GM19023 (cell line): Measurements from ENCODE around the gene SHH.

Source experiments
- ATAC-seq: cut with Tn5 transposase; IDR thresholded peaks from one replicate; pipeline ENCODE4 v1.9.1; 2021; ENCODE audit warnings: mild to moderate bottlenecking, moderate library complexity; ENCODE audit not compliant: unreplicated experiment

SHH gene

DNA sequence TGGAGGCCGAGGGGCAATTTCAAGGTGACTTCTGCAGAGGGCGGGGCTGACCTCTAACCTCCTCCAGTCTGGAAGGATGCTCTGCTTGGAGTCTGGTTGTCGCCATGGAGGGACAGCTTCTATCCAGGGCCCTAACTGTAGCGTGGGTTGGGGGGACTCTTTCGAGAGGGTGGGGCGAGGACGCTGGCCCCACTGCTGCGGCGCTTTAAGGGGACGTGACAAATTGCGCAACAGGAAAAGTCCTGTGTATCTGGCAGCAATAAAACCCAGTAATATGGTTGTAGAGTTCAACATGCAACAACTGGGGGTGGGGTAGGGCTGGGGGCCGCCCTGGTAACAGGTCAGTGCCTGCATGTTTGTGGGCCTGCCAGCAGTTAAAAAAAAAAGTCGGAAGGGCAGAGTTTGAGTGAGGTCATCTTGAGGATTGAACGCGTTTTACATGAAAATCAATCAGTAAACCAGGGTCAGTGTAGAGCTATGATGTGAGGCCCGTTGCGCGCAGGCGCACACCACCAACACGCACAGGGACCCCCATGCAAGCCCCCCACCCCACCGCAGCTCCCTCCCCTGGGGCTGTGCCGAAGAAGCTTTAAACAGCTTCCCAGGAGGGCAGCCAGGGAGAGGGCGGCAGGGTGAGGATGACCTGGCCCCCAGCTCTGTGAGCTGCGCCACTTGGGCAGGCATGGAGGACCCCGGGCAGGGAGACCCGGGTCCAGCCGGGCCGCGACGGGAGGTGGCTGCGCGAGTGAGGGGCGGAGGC lies 4.3 kb downstream of the SHH start:
- ATAC-seq: no peak

DNA sequence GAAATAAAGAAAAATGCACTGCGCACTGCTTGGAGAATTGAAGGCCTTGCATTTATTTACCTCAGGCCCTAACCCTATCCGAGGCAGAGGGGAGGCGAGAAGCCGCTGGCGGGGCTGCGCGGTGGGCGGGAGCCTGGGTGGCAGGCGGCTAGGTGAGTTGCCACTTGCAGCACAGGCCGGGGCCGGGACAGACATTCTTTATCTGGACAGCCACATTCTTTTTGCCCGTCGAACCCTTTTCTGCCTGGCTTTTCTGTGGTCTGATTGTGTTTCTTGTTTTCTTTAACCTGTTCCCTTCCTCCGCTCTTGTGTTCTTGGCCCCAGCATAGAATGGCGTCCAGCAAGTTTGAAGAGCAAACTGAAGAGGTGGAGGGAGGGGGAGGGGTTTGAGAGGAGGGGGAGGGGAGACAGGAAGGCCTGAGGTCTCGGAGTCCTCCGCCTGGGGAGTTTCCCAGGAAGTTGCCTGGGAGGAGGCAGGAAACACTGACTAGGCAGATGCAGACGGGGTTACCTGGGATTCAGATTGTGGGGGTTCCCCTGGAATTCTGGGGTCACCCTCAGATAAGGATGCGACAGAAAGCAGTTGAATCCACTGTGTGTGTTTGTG lies 5.1 kb downstream of the SHH start:
- no peak for ATAC-seq

DNA sequence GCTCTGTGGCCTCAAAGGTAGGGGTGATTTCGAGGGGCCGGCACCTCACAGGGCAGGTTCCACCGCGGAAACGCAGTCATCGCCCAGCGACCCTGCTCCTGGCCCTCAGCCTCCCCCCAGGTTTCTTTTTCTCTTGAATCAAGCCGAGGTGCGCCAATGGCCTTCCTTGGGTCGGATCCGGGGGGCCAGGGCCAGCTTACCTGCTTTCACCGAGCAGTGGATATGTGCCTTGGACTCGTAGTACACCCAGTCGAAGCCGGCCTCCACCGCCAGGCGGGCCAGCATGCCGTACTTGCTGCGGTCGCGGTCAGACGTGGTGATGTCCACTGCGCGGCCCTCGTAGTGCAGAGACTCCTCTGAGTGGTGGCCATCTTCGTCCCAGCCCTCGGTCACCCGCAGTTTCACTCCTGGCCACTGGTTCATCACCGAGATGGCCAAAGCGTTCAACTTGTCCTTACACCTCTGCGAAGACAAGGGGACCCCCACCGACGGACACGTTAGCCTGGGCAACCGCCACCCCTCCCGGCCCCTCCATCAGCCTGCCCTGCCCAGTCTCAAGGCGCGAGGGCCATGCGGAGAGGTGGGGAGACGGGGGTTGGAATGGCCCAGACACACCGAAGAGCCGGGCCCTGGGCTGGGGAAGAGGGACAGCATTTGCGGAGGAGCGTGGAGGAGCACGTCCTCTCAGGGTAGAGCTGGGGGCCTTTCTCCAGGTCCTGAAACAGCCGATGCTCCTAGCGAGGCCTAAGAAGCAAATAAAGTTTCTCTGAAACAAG lies 6.0 kb downstream of the SHH start:
- no peak for ATAC-seq

DNA sequence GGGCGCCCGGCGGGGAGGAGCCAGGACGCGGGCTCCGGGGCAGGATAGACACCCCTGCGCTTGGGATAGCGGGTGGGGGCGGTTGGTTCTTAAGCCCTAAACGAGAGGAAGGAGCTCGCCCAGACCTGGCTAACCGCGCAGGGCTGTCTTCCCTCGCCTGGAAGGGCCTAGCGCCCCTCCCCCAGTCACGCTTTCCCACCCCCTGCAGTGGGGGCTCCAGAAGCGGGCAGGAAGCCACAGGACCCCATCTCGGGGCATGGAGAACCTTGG lies 6.5 kb downstream of the SHH start:
- ATAC-seq: no peak

DNA sequence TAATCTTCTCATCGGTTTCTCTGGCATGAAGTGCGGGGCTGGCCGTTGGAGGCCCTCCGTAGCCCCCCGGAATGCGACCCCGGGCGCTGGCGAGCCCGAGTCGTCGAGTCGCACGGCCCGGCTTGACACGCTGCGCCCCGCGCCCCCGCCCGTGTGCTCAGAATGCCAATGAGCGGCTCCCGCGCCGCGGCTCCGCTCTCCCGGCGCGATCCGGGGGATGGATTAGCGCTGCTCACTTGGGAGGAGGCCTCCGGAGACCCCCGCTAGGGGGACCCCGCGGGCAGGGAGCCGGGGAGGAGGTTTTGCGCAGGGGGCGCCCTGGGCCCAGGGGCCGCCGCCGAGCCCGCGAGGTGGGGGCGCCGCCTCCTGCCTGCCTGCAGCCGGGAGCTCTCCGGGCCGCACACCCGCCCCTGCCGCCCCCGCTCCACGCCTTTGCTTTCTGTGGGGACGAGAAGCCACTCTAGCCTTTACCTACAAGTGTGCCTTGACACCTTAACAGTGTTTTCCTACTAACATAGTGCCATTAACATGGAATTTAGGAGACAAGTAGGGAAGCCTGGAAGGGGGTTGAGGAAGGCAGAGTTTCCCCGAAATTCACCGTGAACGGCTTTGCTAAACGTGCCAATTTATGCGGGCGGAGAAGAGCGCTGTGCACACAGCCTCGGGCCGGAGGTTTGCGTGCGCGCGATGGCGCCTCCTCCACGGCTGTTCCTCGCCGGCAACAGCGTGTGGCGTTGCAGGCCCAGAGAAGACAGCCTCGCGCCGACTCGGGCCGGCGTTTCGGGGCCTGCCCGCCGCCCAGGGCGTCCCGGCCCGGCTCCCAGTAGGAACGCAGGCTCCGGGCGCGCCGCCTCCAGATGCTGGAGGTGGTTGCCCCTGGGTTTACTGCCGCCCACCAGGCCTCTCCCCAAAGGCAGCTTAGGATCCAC lies 7.1 kb downstream of the SHH start:
- peak; percentile 52 for ATAC-seq

DNA sequence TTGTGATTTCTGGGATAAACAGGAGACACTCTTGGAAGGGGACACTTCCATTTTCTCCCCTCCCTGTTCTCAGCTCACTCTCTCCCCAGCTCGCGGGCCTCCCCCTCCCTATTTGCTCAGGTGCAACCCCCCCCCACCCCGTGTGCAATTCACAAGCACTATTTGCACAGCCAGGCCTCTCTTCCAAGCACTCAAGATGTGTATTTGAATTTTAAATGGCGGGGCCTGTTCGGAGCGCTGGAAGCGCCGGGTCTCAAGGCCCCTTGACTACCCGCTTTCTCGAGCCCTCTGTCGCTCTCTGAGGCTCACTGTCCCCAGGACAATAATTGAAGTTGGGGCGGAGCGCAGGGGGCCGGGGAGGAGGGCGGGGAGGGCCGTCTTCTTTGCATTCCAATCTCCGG lies 7.8 kb downstream of the SHH start:
- no peak for ATAC-seq

DNA sequence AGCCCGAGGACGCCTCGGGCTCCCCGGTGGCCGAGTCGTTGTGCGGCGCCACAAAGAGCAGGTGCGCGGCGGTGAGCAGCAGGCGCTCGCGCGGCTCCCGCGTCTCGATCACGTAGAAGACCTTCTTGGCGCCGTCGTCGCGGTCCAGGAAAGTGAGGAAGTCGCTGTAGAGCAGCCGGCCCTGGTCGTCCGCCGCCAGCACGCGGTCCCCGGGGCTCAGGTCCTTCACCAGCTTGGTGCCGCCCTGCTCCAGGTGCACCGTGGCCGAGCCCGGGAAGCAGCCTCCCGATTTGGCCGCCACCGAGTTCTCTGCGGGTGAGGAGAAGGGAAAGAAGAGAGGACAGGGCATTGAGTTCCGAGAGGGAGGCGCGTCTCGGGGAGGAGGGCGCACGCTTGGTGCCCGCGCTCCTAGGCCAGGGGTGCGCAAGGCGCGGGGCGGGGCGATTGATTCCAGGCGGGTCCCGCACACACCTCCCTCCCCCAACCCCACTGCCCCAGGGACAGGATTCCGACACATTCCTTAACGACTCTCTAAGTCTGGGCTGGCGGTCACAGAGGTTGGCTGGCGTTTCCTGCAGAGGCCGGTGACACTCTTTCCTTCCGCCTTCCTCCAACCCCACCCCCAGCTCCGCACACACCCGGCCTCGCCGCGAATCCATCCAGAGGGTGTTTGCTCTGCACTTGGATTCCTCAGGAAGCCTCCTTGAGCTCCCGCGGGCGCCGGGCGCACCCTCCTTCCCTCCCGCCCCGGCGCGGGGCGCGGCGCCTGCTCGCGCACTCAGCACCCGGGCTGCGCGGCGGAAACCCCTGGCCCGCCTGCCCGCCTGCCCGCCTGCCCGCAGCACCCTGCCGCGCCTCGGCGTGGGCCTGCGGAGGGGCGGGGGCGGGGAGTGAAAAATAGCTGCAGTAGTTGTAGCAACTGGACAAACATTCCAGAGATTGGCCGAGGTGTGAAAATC lies 8.6 kb downstream of the SHH start:
- no peak for ATAC-seq

DNA sequence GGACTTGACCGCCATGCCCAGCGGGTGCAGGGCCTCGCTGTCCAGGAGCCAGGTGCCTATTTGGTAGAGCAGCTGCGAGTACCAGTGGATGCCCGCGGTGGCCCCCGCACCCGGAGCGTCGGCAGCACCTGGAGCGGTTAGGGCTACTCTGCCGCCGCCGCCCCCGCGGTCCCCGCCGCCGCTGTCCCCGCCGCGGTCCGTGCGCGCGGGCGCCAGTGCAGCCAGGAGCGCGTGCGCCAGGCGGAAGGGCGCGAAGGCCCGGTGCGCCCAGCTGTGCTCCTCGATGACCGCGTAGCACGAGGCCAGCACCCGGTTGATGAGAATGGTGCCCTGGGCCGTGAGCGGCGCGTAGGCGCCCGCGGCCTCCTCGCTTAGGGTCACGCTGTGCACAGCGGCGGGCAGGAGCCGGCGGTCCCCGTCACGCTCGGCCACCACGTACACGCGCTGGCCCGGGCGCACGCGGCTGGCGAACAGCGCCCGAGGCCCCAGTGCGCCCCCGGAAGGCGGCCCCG lies 9.3 kb downstream of the SHH start:
- no peak for ATAC-seq

DNA sequence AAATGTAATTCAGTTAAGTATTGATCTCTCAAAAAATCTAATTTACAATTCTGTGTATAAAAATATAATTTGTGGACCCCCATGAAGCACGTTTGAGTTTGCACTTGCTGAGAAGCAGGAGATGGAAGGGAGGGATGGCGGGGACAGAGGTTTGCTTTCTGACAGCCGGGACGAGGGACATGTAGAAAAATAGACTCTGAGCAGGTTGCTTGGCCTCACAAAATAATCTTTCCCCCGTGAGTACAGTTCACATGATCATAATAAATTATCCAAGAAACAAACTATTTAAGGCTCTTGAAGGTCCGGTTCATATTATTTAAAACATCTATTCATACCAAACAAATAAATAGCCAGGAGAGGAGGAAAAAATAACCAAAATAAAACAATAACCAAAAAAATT lies 10.0 kb downstream of the SHH start:
- no peak for ATAC-seq

DNA sequence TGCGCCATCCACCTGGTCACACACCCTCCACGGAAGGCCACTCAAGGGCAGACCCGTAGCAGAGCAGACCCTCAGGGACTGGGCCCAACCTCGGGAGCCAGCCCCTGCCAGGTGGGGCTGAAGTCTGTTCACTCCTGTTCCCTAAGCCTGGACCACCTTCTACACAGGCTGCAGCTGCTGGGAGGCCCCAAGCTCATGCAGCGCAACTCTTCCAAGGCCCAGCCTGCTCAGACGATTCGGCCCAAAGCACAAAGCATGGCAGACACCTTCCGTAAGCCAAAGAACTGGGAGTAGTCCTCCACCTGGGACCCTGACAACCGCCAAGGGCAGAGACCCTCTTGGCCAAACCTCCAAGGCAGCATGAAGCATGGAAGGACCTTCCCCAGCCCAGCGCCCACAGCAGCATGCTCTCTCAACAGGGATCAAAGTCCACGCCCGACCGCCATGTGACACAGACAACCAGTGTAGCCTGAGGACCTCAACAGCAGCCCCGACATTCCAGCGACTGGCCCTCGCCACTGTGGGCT lies 11.5 kb downstream of the SHH start:
- no peak for ATAC-seq

DNA sequence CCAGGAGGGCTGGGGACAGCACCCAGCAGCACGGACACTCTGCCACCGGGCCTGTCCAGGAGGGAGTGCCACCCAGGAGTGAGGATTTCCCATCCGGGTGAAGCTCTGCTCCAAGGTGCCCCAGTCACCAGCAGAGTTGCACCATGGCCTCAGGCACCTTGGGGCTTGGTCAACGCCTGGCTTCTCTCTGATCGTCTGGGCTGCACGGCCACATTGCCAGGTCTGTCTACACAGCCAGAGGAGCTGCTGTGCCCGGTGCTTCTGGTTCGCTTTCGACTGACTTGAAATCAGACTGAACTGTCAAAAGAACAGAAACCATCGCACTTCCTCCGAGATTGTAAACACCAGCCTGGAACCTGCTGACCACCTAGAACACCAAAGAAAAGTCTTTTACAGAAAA lies 12.0 kb downstream of the SHH start:
- no peak for ATAC-seq

DNA sequence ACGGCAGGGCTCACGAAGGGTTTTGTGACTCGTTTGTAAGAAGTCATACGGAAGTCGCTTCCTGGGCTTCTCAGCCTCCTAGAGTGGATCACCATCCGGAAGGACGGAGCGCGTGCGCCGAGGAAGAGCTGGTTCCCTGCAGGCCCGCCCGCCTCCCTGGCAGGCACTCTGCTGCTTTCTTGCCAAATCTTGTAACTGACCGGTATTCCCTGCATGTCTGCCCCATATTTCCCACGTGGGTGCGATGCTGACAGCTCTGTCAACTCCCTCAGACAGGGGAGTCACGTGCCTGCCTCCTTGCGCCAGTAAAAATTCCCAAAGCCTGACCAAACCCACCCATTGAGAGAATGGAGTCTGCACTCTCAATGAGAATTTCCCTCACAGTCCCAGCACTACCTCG lies 12.7 kb downstream of the SHH start:
- ATAC-seq: no peak

DNA sequence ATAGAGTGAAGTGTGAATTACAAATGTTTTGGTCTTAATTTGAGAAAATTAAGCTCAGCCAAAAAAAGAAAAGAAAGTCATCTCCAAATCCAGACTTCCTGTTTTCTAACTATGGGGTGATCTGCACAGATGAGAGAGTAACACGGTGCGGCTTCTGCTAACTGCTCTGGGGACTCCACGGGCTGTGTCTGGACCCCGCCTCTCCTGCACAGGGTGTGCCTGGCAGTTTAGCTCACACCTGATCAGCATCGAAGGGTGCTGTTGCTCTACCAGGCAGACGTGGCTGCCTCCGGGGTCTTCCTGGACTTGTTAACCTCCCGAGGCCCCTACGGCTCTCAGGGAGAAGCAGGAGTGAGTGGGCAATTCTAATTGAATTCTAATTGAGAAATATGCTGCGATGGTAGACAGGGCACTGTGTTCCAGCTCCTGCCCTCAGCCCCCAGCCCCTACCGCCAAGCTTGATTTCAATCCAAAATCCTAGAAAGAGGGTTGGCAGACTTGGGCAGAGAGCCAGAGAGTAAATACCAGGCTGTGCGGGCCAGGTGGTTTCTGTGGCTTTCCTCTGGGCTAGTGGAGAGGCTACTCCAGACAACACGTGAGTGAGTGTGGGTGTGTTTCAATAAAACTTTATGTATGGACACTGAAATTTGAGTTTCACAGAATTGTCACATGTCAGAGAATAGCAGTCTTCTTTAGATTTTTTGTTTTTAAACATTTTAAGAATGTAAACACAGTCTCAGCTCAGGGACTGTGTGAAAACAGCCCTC lies 13.4 kb downstream of the SHH start:
- no peak for ATAC-seq

DNA sequence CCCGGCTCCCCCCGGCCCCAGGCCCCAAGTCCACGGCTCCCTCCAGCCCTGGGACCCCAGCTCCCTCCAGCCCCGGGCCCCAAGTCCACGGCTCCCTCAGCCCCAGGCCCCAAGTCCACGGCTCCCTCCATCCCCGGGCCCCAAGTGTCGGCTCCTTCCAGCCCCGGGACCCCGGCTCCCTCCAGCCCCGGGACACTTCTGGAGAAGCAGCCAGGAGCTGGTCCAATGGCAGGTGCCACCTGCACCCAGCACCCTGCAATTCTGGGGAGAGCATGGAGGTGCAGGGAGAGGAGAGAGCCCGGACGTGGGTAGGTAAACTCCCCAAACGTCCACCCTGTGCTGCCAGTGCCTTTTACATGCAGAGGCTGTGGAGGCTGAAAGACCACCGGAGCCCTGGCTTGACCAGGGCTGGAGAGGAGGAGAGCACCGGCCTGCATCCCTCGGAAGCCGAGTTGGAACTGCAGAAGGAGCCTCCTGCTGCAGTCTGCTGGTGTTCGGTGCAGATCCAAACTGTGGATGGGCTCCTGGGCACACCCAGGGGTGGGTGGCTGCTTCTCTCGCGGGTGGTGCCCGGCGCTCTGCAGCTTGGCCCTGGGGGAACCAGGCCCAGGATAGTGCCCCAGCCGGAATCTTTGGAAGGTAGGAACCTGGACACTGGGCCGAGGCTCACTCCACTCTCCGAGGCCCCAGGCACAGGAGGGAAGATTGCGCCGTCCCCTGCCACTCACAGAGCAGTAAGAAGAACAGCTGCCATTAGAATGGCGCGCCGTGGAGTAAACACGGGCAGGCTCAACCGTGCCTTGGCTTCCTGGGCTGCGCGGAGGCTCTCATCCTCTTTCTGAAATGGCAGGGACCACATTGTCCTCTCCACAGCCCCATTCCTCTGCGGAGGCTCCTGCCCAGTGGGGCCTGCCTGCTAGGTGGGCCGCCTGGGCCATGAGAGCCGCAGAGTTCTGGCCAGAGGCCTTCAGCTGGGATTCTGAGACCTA lies 14.7 kb downstream of the SHH start:
- no peak for ATAC-seq

DNA sequence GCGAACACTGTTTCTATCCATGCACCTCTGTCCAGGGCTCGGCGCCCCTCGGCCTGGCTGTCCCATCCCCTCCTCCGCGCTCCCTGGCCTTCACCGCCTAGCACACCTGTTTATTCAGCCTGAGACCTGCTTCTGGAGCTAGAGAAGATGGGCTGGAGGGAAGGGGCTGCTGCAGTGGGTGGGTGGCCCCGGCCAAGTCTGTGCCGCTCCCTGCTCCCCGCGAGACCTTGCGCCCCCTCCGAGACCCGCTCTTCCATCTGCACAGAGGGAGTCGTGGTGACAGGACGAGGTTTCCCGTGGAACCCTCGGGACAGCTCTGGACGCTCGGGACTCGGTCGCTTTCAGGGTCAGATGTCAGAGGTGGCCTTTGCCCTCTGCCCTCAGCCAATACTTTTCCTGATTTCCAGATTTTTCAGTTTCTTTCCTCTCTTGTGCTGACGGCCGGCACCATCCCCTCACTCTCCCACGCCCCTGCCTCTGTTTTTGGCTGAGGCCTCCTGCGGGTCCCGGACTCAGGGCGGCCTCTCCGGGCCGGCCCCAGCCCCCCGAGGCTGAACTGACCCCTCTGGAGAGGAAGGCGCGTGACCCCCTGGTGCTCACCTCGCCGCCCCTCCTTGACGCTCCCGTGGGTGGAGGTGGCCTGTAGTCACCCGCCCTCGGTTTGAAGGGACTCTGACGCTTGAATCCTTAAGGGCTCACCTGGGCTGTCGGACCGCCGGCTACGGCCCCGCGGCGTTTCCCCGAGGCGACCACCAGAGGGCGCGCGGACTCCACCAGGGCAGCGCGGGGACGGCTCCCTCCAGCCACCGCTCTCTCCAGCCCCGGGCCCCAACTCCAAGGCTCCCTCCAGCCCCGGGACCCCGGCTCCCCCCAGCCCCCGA lies 15.6 kb downstream of the SHH start:
- no peak for ATAC-seq

DNA sequence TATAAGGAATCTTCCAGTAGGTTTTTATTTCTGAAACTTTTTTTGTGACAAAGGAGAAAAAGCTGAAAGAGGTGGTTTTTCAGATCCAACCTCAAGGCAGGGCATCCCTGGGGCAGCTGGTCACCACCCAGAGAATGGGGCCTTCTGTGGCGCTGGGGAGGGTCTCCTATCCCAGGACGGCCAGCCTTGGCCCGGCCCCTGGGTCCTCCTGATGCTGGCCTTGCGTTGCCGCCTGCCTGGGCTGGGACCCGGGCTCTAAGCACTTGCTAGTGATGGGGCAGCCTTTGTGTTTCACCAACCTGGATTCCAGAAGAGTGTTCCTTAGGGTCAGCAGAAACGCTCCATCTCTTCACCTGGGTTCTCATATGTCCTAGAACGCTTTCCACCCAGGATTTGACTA lies 16.3 kb downstream of the SHH start:
- ATAC-seq: no peak

DNA sequence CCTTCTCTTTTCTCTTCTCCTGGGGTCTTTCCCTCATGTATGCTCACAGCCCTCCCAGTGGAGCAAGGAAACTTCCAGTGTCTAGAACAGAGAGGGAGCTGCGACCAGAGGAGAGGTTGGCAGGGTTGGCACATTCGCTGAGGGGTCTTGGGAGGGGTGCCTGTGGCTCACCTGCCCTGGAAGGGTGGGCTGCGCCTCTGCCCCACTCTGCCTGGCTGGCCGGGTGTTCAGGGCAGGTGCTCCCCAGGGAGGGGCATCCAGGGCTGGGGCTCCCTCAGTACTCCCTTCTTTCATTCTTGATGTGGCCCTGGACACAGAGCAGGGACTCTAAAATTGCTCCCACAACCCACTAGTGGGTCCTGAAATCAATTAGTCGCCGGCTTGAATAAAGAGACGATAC lies 16.9 kb downstream of the SHH start:
- no peak for ATAC-seq
